GM18907 (cell line): ENCODE data around the gene PRSS57.
"Not testable (repeated sequence)": the region's sequence is repeated elsewhere in the genome, so short reads cannot be mapped to it uniquely, and the experiment has no call there.

ENCODE experiments used
- ATAC-seq: cut with Tn5 transposase; IDR thresholded peaks from one replicate; pipeline ENCODE4 v1.9.1; 2021; ENCODE audit warnings: mild to moderate bottlenecking, moderate library complexity; ENCODE audit not compliant: unreplicated experiment

The PRSS57 gene

GRCh38 chr19:698529-698928 lies 3.3 kb upstream of the PRSS57 start:
- ATAC-seq: not testable (repeated sequence)

- ATAC-seq: no peak
These were observed 536 bp downstream of the PRSS57 start for GRCh38 chr19:694481-695351.

- ATAC-seq: no peak
These were observed 5.0 kb downstream of the PRSS57 start for GRCh38 chr19:690203-690602.

- ATAC-seq: no peak
These were observed 6.3 kb downstream of the PRSS57 start for GRCh38 chr19:688992-689391.

GRCh38 chr19:688214-688613 lies 7.0 kb downstream of the PRSS57 start:
- no peak for ATAC-seq

- no peak for ATAC-seq
These were observed 7.6 kb downstream of the PRSS57 start for GRCh38 chr19:687569-688166.

GRCh38 chr19:686589-687297 lies 8.5 kb downstream of the PRSS57 start:
- ATAC-seq: no peak

GRCh38 chr19:685454-685931 lies 9.8 kb downstream of the PRSS57 start:
- ATAC-seq: no peak

- no peak for ATAC-seq
These were observed 12.5 kb downstream of the PRSS57 start for GRCh38 chr19:682678-683320.

- ATAC-seq: no peak
These were observed 13.9 kb downstream of the PRSS57 start for GRCh38 chr19:681029-682019.

GRCh38 chr19:680287-681028 lies 14.8 kb downstream of the PRSS57 start:
- ATAC-seq: peak; percentile 70

GRCh38 chr19:679418-680286 lies 15.6 kb downstream of the PRSS57 start:
- ATAC-seq: peak; percentile 30

GRCh38 chr19:678791-679388 lies 16.4 kb downstream of the PRSS57 start:
- no peak for ATAC-seq

GRCh38 chr19:677601-678436 lies 17.4 kb downstream of the PRSS57 start:
- no peak for ATAC-seq

GRCh38 chr19:677201-677600 lies 18.1 kb downstream of the PRSS57 start:
- no peak for ATAC-seq

GRCh38 chr19:676339-677105 lies 18.7 kb downstream of the PRSS57 start, which contains the start of gene FSTL3:
TSS of gene FSTL3 (plus strand) at chr19:676392. CDS start at chr19:676424, 32 bp downstream.
- no peak for ATAC-seq
